GM21737 (cell line): Measurements from ENCODE around the gene HDGFL1.

ENCODE experiments used
- ATAC-seq: cut with Tn5 transposase; IDR thresholded peaks from one replicate; pipeline ENCODE4 v1.9.1; 2021; ENCODE audit warnings: mild to moderate bottlenecking, moderate library complexity; ENCODE audit not compliant: unreplicated experiment

Gene HDGFL1

DNA sequence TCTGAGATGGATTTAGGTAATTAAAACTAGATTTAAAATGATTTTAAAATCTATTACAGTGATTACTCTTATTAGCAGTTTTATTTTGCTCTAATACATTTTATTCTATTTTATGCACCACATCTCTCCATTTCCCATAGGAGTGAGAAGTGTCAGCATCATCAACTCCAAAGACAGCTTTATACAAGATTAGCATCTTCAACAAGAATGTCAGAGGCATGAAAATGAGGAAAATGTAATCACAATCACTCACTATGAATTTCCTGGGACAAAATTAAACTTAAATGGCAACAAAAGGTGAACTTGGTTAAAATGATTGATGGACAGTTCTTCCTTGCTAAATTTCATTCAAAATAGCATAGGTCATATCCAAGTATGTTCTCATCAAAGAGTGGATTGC lies 19.8 kb downstream of the HDGFL1 start:
- ATAC-seq, result no peak

DNA sequence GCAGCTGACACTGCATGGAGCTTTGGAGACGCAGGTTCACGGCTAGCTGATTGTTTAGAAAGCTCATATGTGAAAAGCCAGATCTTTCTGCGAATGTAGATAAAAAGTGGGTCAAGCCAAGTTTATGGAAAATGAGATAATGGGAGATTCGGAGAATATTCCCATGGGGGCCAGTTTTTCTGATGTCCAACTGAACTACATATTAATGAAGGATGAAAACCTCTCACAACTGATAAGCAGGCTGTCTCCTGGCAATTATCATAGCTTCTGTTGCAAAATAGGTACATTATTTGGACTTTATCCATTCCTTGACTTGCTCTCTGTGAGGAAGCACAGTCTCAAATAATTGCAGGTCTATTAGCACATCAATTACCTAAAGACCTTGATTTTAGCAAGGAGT lies 21.1 kb downstream of the HDGFL1 start:
- ATAC-seq, result no peak

DNA sequence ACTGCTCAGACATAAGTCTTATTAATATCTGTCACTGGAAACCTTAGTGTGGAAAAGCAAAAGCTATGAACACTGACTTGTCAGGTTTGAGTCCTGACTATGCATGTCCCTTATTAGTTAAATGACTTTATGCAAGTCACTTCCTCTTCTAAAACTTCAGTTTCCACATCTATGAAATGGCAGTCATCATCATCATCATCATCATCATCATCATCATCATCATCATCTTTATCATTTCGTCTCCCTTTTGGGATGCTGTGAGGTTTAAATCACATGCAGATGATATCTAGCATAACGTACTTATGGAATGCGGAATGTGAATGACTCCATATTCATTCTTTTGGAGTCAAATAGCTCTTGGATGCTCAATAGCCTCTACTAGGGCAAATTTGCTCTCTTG lies 24.5 kb downstream of the HDGFL1 start:
- no peak for ATAC-seq

DNA sequence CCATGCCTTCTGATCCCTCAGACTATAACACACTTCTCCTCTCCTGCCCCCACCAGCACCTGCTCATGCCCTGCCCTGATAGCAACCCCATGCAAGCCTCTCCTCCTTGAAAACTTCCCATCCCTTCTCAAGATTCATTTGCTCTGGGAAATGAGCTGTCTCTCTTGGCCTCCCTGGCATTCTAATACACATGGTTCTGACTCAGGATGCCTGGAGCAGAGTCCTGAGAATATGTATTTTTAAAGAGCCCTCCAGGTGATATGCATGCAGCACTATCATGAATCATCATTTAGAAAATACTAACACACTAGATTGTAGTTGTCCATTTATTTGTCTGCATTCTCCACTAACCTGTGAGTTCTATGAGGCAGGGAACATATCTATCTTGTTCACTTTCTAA lies 26.6 kb downstream of the HDGFL1 start:
- ATAC-seq, result no peak

DNA sequence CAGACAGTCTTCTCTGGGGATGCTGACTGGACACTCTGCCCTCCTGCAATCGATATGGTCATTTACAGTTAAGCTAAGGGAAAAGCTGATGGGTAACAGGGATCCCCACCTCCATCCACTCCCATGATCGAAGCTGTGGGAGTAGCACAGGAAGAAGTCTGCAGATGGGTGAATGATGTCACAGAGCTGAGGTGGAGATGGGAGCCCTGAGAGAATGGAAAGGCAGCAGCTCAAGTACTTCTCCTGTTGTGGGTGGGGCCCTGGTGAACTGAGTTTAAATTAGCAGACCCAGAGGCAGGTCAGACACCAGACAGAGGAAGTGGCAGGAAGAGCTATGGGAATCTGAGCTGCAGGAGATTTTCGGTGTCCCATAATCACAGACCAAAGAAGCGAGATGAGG lies 29.0 kb downstream of the HDGFL1 start:
- ATAC-seq, result no peak

DNA sequence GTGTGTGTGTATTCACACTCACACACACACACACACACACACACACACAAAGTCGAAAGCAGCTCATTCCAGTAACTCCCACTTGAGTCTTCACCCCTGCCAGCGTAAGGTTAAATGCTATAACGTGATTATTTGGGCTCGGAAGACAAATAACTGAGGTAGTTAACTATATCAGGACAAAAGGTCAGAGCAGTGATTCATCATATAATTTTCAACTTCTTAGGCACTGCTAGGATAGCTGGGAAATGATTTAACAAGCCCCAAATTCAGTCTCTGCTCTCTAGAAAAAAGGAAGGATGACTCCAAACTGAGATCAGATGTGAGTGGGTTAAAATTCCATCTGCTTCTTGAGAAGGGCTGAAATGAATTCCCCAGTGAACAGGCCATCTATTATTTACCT lies 30.7 kb downstream of the HDGFL1 start:
- ATAC-seq, result no peak

DNA sequence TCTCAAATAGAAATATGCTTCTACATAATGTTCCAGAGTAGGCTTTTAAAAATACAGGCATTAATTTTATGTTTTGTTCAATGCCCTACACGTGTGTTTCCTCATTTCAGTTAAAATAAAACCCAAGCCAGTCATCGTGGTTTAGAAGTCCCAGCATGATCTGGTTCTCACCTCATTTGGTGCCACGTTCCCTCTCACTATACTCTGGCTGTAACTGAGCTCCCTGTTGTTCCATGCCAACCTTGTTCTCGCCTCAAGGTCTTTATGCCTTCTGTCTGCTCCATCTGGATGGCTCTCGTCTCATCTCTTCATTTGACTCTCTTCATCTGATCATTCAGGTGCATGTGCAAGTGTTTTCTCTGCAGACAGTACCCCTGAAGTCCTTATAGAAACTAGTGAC lies 32.6 kb downstream of the HDGFL1 start:
- ATAC-seq, result no peak

DNA sequence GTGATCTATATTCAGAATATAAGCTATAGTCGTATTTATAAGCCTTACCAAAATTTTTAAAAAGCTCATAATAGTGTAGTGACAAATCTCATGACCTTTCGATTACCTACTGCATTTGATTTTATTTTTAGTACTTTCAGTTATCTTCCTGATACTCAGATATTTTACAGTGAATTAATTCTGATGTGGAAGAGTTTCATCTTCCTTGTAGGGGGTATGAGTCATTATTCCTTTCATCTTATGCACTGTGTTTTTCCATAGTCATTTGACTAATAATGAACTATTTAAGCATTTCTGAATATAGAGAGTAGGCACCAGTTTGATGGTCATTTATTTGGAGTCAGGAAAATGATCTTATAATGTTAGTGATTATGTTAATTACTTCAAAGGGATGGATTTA lies 36.4 kb downstream of the HDGFL1 start:
- no peak for ATAC-seq

DNA sequence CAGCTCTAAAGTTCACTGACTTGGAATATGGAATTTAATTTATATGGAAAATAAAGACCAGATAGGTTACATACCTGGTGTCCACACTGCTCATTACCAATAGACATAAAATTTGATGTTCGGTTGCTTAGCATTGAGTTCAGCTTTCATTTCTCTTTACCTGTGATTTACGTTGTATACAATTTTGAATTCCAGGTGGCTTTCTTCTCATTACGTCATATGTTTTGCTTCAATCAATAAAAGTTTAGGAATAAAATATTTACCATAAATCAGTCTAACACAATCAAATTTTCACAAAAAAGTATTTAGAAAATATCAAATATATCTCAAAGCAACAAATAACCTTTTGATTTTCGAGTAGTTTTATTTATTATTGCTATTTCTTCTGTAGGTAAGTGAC lies 40.8 kb downstream of the HDGFL1 start:
- ATAC-seq, result no peak

DNA sequence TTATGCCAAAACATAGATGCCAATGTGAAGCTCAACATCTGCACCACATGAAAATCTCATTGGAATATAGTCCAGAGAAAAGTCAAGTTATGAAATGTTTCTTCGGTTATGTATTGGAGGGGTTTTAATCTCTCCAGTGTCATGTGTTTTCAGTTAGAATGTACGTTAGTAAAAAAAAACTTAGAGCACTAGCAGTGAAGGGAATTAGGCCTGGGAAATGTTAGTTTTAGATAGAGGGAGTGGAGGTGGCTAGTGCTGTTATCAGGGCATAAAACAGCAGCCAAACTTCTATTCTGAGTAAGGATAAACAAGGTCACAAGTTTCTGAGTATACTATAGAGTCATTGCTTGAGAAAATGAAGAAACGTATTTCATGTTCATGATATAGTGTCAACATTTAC lies 42.9 kb downstream of the HDGFL1 start:
- ATAC-seq, result no peak

DNA sequence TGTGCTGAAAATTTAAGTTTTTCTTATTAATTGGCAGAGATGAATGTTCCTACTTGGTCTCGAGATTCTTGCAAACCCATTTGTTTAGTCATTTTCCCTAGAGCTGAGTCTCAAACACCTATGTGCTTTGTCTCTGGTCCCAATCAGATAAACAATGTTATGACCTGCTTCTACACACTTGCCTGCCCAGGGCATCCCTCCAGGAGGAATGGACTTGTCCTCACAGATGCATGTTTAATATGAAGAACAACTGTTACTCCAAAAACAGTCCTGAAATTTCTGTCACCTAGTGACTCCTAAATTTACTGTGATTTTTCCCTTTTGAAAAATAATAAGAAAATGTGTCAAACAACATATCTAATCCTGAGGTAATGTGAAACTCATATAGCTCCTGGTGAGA lies 43.7 kb downstream of the HDGFL1 start:
- no peak for ATAC-seq

DNA sequence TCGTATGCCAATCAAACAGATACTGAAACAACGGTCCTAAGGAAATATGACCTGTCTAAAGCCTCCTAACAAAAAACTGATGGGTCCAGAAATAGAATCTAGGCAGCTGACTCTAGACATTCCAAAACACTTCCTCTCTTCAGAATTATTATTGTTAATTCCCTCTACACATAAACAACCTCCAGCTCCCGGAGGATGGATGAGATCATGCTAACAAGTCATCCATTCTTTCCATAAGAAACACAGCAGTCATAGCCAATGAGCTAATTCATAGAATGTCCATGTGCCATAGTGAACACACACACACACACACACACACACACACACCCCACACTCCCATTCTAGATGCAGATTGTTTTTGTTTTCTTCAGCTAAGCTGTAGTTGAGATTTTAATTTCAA lies 44.3 kb downstream of the HDGFL1 start:
- ATAC-seq, result no peak

DNA sequence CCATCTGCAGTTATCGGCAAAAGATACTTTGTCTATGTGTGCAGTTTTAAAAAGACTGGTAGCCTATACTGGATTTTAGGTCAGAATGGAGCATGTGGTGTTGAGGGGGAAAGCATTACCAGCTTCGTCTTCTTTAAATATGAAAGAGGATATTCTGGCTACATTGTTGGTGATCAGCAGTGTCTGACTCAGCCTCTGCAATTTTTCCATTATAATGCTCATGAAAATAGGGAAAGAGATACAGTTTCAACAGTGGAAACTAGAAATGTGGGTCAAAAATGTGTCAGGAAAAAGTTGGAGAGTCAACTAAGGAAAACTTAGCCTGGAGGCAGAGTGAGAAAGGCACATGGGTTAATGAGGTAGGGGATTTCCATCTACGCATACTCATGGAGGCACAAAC lies 45.2 kb downstream of the HDGFL1 start:
- ATAC-seq, result no peak

DNA sequence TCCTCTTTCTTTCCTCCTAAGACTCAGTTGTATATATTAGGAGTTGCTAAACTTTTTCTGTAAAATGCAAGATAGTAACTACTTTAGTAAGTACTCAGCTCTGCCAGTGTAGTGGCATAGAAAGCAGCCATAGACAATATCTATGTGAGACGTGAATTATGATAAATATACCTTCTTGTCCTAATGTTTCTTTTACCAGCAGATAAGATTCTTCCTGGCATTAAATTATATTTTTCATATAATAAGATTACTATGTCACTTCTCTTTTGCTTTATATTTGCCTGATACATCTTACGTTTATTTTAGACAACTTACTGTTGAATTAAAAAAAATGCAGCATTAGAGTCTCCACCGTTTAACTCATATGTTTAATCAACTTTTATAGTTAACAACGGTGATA lies 51.7 kb downstream of the HDGFL1 start:
- no peak for ATAC-seq
